ENCODE results near the gene MARCHF10. TPM values are rescaled to one million over a fixed set of nuclear protein-coding genes. Genes with fewer than 3 reads are reported as not detected.

Gene MARCHF10
- total and polyA plus RNA-seq, 9 of the 15 experiments (the other 6 are each of a cell fraction or from before 2014, with no cell fraction given): not detected

DNA sequence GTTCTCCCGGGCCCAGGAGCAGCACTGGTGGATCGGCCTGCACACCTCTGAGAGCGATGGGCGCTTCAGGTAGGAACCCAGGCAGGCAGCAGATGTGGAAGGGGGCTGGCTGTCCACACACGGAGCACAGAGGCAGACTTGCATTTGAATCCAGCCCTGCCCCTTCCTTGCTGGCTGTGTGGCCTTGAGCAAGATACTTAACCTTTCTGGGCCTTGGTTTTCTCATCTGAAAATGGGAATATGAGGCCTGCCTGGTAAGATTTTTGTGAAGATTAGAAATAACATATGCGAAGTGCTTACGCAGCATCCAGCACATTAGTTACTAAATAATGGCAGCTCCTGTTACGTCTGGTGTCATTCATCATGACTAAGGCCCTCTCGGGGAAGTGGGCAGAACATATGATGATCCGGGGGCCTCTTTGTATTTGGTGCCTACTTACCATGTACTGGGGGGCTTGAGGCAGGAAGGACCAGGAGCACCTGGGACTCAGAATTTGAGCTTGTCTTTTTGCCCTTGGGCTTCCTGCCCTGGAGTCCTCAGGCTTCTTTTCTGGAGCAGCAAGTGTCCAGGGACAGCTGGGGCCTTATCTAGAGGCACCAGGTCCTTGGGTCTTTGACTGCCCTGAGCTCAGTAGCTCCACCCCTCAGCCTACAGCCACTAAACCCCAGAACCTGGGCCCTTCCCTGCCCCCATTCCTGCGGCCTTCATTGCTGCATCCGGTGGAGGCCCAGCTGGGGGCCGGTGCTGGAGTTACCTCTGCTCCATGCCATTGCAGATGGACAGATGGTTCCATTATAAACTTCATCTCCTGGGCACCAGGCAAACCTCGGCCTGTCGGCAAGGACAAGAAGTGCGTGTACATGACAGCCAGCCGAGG lies 126.8 kb downstream of the MARCHF10 start (continued):
- TF ChIP-seq, protein P1, sequence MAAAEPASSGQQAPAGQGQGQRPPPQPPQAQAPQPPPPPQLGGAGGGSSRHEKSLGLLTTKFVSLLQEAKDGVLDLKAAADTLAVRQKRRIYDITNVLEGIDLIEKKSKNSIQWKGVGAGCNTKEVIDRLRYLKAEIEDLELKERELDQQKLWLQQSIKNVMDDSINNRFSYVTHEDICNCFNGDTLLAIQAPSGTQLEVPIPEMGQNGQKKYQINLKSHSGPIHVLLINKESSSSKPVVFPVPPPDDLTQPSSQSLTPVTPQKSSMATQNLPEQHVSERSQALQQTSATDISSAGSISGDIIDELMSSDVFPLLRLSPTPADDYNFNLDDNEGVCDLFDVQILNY (CRISPR knock-in tag; IDR thresholded peaks at IDR 0.05): no peak
- no peak for TF ChIP-seq CBX3 (IDR thresholded peaks at IDR 0.05; ENCODE audit: borderline replicate concordance in 1 of 2, low read length in 2 of 2)
- peak; percentile 93 for TF ChIP-seq SMARCA4 (IDR thresholded peaks at IDR 0.05)
- no peak for TF ChIP-seq ZNF146 (CRISPR knock-in tag; IDR thresholded peaks at IDR 0.05; ENCODE audit: unreplicated experiment)
- TF ChIP-seq MCM7 (IDR thresholded peaks at IDR 0.05): no peak
- TF ChIP-seq PRPF4 (IDR thresholded peaks at IDR 0.05; ENCODE audit: insufficient read depth, low read depth, low read length, poor library complexity, severe bottlenecking): no peak
- TF ChIP-seq CBX1 (IDR thresholded peaks at IDR 0.05; ENCODE audit: low read depth): no peak
- no peak for TF ChIP-seq NR1H2 (CRISPR knock-in tag; IDR thresholded peaks at IDR 0.05)
- TF ChIP-seq BCLAF1 (IDR thresholded peaks at IDR 0.05; ENCODE audit: borderline replicate concordance in 1 of 2, control insufficient read depth in 1 of 2, low read depth in 2 of 2, low read length in 1 of 2): peak in 1 of 2 experiments; percentile 71; a peak in 1 of 4 replicates
- TF ChIP-seq, protein P2, sequence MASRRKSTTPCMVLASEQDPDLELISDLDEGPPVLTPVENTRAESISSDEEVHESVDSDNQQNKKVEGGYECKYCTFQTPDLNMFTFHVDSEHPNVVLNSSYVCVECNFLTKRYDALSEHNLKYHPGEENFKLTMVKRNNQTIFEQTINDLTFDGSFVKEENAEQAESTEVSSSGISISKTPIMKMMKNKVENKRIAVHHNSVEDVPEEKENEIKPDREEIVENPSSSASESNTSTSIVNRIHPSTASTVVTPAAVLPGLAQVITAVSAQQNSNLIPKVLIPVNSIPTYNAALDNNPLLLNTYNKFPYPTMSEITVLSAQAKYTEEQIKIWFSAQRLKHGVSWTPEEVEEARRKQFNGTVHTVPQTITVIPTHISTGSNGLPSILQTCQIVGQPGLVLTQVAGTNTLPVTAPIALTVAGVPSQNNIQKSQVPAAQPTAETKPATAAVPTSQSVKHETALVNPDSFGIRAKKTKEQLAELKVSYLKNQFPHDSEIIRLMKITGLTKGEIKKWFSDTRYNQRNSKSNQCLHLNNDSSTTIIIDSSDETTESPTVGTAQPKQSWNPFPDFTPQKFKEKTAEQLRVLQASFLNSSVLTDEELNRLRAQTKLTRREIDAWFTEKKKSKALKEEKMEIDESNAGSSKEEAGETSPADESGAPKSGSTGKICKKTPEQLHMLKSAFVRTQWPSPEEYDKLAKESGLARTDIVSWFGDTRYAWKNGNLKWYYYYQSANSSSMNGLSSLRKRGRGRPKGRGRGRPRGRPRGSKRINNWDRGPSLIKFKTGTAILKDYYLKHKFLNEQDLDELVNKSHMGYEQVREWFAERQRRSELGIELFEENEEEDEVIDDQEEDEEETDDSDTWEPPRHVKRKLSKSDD (conservative IDR thresholded peaks at IDR 0.05; ENCODE audit: low read length): no peak
- TF ChIP-seq RFX1 (IDR thresholded peaks at IDR 0.05): no peak
- no peak for TF ChIP-seq ETS2 (tag; IDR thresholded peaks at IDR 0.05; ENCODE audit: borderline replicate concordance, poor library complexity, severe bottlenecking)
- no peak for TF ChIP-seq ZC3H4 (CRISPR knock-in tag; IDR thresholded peaks at IDR 0.05; ENCODE audit: borderline replicate concordance)
- no peak; the same call in 1 of the 2 replicates for TF ChIP-seq ARID4B (CRISPR knock-in tag; IDR thresholded peaks at IDR 0.05)
- no peak for TF ChIP-seq KLF13 (tag; IDR thresholded peaks at IDR 0.05; ENCODE audit: borderline replicate concordance, low read depth)

All from K562 (cell line).